GM18511 (cell line): ENCODE measurements around the gene MOB3B.

Source experiments
- ATAC-seq: cut with Tn5 transposase; IDR thresholded peaks from one replicate; pipeline ENCODE4 v1.9.1; 2021; ENCODE audit warnings: mild to moderate bottlenecking, moderate library complexity; ENCODE audit not compliant: unreplicated experiment

The MOB3B gene

GRCh38 chr9:27529316-27530278 is at the start of gene MOB3B:
MOB3B (minus strand) TSS chr9:27529814; CDS start chr9:27455550, 74,264 bp downstream.
- ATAC-seq: peak; percentile 78

DNA sequence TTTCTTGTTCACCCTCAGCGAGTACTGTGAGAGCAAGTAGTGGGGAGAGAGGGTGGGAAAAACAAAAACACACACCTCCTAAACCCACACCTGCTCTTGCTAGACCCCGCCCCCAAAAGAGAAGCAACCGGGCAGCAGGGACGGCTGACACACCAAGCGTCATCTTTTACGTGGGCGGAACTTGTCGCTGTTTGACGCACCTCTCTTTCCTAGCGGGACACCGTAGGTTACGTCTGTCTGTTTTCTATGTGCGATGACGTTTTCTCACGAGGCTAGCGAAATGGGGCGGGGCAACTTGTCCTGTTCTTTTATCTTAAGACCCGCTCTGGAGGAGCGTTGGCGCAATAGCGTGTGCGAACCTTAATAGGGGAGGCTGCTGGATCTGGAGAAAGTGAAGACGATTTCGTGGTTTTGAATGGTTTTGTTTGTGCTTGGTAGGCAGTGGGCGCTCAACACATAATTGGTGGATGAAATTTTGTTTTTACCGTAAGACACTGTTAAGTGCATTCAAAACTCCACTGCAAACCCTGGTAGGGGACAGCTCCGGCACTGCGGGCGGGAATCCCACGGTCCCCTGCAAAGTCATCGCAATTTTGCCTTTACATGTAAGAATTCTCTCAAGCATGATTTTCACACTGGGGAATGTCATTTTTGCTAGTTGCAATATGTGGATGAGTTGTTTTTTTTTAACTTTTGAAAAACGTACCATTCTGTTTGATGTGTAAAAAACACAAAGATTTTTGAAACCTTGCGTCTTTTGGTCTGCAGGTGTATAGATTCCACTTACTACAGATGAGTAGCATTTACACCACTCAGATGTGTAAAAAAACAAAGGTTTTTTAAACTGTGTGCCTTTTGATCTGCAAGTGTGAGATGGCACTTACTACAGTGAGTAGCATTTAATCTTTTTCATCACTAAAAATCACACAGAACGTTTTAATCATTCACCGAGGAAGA is 44.3 kb upstream of the MOB3B start:
- ATAC-seq: peak; percentile 85

DNA sequence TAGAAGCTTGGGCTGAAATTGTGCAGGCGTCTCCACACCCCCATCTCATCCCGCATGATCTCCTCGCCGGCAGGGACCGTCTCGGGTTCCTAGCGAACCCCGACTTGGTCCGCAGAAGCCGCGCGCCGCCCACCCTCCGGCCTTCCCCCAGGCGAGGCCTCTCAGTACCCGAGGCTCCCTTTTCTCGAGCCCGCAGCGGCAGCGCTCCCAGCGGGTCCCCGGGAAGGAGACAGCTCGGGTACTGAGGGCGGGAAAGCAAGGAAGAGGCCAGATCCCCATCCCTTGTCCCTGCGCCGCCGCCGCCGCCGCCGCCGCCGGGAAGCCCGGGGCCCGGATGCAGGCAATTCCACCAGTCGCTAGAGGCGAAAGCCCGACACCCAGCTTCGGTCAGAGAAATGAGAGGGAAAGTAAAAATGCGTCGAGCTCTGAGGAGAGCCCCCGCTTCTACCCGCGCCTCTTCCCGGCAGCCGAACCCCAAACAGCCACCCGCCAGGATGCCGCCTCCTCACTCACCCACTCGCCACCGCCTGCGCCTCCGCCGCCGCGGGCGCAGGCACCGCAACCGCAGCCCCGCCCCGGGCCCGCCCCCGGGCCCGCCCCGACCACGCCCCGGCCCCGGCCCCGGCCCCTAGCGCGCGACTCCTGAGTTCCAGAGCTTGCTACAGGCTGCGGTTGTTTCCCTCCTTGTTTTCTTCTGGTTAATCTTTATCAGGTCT is 43.5 kb upstream of the MOB3B start, which contains the start of gene C9orf72:
TSS of gene C9orf72 (minus strand) at position 564 of the 716 bp plus-strand sequence. CDS start 6,361 bp downstream, outside the sequence.
- peak; percentile 78 for ATAC-seq

GRCh38 chr9:27572566-27572917 is 42.9 kb upstream of the MOB3B start:
- ATAC-seq: peak; percentile 45

DNA sequence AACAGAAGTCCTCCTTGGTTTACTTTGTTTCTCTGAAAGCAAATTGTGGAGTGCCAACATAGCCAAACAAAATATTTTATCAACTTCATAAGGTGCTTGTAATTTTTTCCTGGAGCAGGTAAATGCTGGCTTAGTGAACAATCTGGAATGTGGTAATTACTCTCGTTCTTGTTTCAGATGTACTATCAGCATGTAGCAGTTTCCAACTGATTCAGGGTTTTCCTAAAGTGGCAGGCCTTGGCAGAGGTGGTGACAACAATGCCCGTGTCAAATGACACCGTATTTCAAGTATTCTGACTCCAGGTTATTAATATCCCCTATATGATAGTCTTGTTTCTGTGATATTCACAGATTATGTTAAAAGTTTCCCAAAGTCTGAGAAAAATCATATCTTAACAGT is 42.4 kb upstream of the MOB3B start:
- no peak for ATAC-seq

DNA sequence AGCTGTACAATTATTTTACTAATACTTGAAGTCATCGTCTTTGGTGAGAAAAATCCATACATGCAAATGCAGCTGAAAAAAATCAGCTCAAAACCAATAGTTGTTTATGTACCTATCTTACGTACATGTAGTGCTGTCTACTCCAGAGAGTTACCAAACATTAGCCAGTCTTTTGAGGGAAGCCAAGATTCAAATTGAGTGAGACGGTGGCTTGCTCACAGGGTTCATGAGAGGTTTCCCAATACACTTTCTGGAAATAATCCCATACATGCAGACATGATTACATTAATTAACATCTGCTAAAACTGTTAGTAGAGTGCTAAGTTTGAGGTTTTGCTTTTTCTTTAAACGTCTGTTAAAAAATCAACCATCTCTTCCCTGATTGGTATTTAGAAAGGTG is 41.4 kb upstream of the MOB3B start:
- ATAC-seq: no peak

DNA sequence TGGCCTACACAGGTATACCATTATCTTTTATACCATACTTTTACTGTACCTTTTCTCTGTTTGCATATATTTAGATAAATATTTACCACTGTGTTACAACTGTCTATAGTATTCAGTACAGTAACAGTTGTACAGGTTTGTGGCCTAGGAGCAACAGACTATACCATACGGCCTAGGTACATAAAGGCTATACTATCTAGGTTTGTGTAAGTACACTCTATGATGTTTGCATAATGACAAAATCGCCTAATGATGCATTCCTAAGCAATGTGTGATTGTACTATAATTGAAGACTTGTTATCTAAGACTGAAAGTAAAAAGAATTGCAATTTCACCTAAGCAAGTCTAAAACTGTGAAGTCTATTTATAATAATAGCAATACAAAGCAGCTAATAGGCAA is 39.8 kb upstream of the MOB3B start:
- no peak for ATAC-seq

- no peak for ATAC-seq
These were observed 36.5 kb upstream of the MOB3B start for GRCh38 chr9:27566118-27566517.

DNA sequence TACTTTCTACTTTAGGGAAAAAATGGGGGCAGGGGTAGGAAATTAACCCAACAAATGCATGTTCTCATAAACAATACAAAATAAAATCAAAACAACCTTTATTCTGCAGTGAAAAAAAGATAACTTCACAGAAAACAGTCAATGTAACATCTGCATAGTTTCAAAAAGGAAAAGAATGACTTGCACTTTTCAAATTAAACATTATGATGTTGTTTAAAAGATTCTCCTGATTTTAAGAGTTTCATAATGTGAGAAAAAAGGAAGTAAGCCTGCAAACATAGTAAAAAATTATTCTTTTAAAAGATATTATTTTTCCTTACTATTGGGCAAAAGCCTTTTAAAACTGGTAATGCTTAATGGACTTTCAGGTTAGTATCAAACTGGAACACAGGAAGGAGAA is 36.1 kb upstream of the MOB3B start:
- no peak for ATAC-seq

GRCh38 chr9:27564670-27565069 is 35.1 kb upstream of the MOB3B start:
- peak; percentile 45 for ATAC-seq

GRCh38 chr9:27563738-27564430 is 34.3 kb upstream of the MOB3B start:
- peak; percentile 6 for ATAC-seq

- ATAC-seq: no peak
These were observed 32.1 kb upstream of the MOB3B start for GRCh38 chr9:27561685-27562084.

GRCh38 chr9:27560457-27560856 is 30.8 kb upstream of the MOB3B start:
- ATAC-seq: no peak

DNA sequence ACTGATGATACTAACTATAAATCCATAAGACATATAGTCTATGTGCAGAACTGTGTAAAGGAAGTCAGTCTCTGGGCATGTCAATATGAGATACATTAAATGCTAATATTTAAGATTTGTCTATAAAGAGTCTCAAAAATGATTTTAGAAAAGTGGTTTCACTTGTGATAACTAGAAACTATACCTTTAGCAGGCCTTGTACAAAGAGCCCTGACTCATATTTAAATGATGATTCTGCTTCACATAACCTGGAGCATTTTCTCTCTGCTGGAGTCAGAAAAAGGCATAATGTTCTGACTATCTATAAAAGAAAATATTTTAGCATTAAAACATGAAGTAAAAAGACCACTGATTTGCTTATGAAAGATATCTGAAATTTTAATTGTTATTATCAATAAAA is 28.7 kb upstream of the MOB3B start:
- no peak for ATAC-seq

- ATAC-seq: no peak
These were observed 26.9 kb upstream of the MOB3B start for GRCh38 chr9:27556470-27556869.

DNA sequence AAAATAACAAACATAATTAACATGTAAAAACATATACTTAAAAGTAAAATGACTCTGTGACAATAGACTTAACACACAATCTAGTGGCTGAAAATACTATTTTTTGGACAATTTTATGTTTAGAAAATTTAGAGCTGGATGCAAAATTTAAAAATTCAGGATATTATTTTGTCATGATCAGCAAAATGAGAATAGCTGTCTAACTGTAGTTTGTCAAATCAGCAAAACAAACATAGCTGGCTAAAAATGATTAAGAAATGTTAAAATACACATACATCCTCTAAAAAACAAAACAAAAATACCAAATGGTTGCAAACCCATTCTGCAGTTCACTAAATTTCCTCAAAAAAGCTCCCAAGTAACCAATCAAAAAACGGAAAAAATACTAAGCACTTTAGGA is 25.1 kb upstream of the MOB3B start:
- no peak for ATAC-seq

GRCh38 chr9:27549196-27549755 is 19.7 kb upstream of the MOB3B start:
- no peak for ATAC-seq

- ATAC-seq: peak; percentile 82
These were observed 18.6 kb upstream of the MOB3B start for GRCh38 chr9:27548055-27548741.

- ATAC-seq: no peak
These were observed 15.9 kb upstream of the MOB3B start for GRCh38 chr9:27545471-27545870.
